Erythroblast (primary cell): ENCODE results near the gene EEF1AKMT3.

ENCODE experiments used
- DNase-seq, 2 experiments: peaks; one replicate each; lab custom pipeline; 2025; lab: John Stamatoyannopoulos, UW
- GATA1 ChIP-seq: IDR thresholded peaks from 2 replicates; pipeline ENCODE4 v1.6.1; 2011; ENCODE audit warnings: low read depth, mild to moderate bottlenecking, control low read depth, low read length, moderate library complexity
- POLR2A ChIP-seq: IDR thresholded peaks from 2 replicates; pipeline ENCODE4 v1.6.1; 2011; ENCODE audit warnings: mild to moderate bottlenecking, low read length

Gene EEF1AKMT3

GRCh38 chr12:57772429-57773322, at the start of gene EEF1AKMT3:
Gene EEF1AKMT3 (plus strand): TSS chr12:57772614. CDS start chr12:57772725, 111 bp downstream.
- peak; percentile 47 to 55 for DNase-seq
- TF ChIP-seq POLR2A (peak; percentile 41), GATA1 (no peak)

DNA sequence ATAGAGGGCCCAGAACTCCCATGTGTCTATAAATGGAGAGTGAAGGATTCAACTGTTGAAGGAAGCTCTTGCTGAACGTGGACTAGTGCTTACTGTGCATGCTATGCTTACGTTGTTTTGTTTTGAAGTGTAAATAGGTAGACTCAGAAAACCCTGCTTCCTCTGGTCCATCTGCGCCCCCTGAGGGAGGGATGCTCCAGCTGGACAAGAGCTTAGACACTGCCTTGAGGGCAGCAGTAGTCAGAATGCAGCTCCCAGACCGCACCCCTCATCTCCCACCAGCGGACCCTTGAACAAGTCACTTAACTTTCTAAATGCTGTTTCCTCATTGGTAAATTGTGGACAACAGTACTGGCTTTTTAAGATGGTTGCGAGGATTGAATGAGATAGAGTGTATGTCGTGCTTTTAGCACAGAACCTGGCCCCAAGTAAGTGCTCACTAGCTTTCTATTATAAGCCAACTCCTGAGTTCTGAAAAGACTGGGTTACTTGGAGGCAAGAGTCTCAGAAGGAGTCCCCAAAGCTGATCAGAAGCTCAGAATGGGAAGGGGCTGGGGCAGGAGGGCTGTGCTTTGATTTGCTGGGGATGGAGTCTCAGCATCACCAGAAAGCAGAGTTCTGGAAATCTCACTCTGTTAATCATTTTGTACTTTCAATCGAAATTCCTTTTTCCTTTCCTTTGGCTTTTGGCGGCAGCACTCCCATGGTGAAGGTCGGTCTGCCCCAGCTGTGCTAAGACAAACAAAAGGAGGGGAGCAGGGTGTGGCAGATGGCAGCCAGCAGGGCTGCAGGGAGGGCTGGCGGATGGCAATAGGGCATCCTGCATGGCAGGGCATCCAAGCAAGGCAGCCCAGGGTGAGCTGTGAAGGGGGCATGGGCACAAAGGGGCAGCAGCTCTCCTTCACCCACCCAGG, 49.4 kb upstream of the EEF1AKMT3 start:
- DNase-seq, result no peak

DNA sequence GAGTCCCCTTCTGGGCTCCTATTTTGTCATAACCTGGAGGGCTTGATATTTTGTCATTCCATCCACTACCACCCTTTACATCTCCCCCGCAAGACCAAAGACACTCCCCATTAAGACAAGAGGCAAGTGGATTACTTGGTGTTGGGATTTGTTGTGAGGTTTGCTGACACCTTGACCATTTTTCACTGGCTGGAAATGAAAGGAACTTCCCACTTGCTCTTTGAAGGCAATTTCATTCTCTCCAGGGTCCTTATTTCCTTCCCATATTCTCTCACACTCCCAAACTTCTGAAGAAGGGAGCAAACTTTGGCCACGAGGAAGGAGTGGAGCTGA, 48.8 kb upstream of the EEF1AKMT3 start:
- TF ChIP-seq GATA1 (no peak), POLR2A (no peak)
- DNase-seq, result no peak

More for the DNA sequence above, 49.4 kb upstream of the EEF1AKMT3 start:
- TF ChIP-seq POLR2A (no peak), GATA1 (no peak)

- TF ChIP-seq GATA1 (no peak), POLR2A (no peak)
- DNase-seq, result no peak
Measured at GRCh38 chr12:57724003-57724935, 48.1 kb upstream of the EEF1AKMT3 start.

GRCh38 chr12:57724936-57725740, 47.3 kb upstream of the EEF1AKMT3 start:
- TF ChIP-seq POLR2A (no peak), GATA1 (no peak)
- DNase-seq, result no peak

DNA sequence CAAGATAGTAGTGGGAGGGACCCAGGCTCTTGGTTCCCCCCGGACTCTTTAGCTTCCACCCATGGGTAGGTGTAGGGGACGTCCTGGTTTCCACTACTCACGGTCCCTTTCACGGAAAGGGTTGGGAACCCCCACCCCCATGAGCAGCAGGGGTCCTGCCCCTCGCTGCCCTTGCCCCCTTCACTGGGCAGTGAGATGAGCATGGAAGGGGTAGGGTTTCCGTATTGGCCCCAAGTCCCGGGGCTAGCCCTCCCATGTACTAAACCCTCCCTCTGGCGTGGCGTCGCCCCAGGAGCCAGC, 46.6 kb upstream of the EEF1AKMT3 start:
- TF ChIP-seq POLR2A (no peak), GATA1 (no peak)
- DNase-seq, result no peak

- peak; percentile 69 to 76 for DNase-seq
- TF ChIP-seq POLR2A (no peak), GATA1 (no peak)
Measured at GRCh38 chr12:57726151-57726883, 46.1 kb upstream of the EEF1AKMT3 start.

- no peak for DNase-seq
- TF ChIP-seq GATA1 (no peak), POLR2A (no peak)
Measured at GRCh38 chr12:57726884-57727757, 45.3 kb upstream of the EEF1AKMT3 start.

DNA sequence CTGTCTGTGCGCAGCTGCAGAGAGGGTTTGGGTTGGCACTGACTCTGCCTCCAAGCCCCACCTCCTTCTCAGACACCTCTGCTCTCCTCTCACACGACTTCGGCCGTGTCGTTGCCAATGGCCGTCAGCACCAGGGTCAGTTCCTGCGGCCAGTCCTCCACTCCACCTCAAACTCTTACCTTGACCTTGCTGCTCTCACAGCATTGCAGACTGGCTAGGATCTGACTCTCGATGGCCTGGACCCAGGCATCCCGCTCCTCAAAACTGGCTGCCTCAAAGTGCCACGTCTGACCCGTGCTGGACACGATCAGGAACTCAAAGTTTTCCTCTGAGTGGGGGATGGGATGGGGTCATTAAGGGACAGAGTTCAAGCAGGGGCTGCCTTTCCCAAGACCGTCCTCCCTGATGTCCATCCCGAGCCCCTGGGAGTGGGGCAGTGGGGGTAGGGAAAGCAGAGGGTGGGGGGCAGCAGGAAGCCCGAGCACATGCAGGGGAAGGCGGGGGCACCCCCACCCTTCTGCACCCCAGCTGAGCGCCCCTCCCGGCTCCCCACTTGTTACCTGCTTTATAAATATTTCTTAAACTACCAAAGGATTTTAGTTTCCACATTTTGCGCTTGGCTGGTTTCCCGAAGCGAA, 44.5 kb upstream of the EEF1AKMT3 start:
- no peak for DNase-seq
- TF ChIP-seq POLR2A (no peak), GATA1 (no peak)

GRCh38 chr12:57729321-57729844, 43.0 kb upstream of the EEF1AKMT3 start:
- DNase-seq, result no peak
- TF ChIP-seq POLR2A (no peak), GATA1 (no peak)
